Esophagus mucosa (tissue), 1 donor: ENCODE data around the gene LPP. TPM values are rescaled to one million over a fixed set of nuclear protein-coding genes. Genes with fewer than 3 reads are reported as not detected.
A peak's percentile ranks its signal among the peaks of the same experiment; 100 is the strongest.

Experiments used
- ATAC-seq: fragments of 200-7000 bp; cut with Tn5 transposase; one replicate; pipeline ENCODE4 v1.9.1; 2020
- total RNA-seq: library from RNA; stranded (reverse); gene quantifications from one replicate; pipeline ENCODE4 v1.2.4, GENCODE V29; 2023
- donor health status: DM: yes; HTN: yes; CAD: no.

LPP gene
- total RNA-seq, 1 donor from 2014 or later, result 89.0 TPM

- peak; percentile 59 for ATAC-seq
These were observed 706.2 kb downstream of the LPP start for GRCh38 chr3:188860147-188860546.

- ATAC-seq, result peak; percentile 22
These were observed 708.1 kb downstream of the LPP start for GRCh38 chr3:188861842-188862744.

GRCh38 chr3:188863999-188864406 lies 710.0 kb downstream of the LPP start:
- ATAC-seq, result no peak

- ATAC-seq, result no peak
These were observed 713.8 kb downstream of the LPP start for GRCh38 chr3:188867691-188868265.

GRCh38 chr3:188868803-188869202 lies 714.8 kb downstream of the LPP start:
- ATAC-seq, result peak; percentile 45

GRCh38 chr3:188869628-188870027 lies 715.7 kb downstream of the LPP start:
- ATAC-seq, result no peak

- no peak for ATAC-seq
These were observed 716.5 kb downstream of the LPP start for GRCh38 chr3:188870431-188870830.

GRCh38 chr3:188874576-188874975 lies 720.6 kb downstream of the LPP start:
- no peak for ATAC-seq

- ATAC-seq, result no peak
These were observed 721.5 kb downstream of the LPP start for GRCh38 chr3:188875413-188875812.

- no peak for ATAC-seq
These were observed 722.4 kb downstream of the LPP start for GRCh38 chr3:188876370-188876769.

GRCh38 chr3:188877381-188877780 lies 723.4 kb downstream of the LPP start:
- ATAC-seq, result no peak

GRCh38 chr3:188878076-188878475 lies 724.1 kb downstream of the LPP start:
- ATAC-seq, result no peak

GRCh38 chr3:188881954-188882641 lies 728.1 kb downstream of the LPP start:
- no peak for ATAC-seq

- no peak for ATAC-seq
These were observed 730.5 kb downstream of the LPP start for GRCh38 chr3:188884299-188885043.

- ATAC-seq, result no peak
These were observed 734.5 kb downstream of the LPP start for GRCh38 chr3:188888321-188889053.

- ATAC-seq, result no peak
These were observed 735.1 kb downstream of the LPP start for GRCh38 chr3:188889054-188889491.

- no peak for ATAC-seq
These were observed 736.8 kb downstream of the LPP start for GRCh38 chr3:188890572-188891270.

- peak; percentile 43 for ATAC-seq
These were observed 745.9 kb downstream of the LPP start for GRCh38 chr3:188899881-188900280.

- peak; percentile 94 for ATAC-seq
These were observed 746.5 kb downstream of the LPP start for GRCh38 chr3:188900421-188900951.

GRCh38 chr3:188901126-188901525 lies 747.2 kb downstream of the LPP start:
- ATAC-seq, result no peak
